Ovary (tissue), 9 donors: ENCODE measurements around the gene PRDM1. TPM values are rescaled to one million over a fixed set of nuclear protein-coding genes. Genes with fewer than 3 reads are reported as not detected.

Experiments used
- DNase-seq, 5 donors: peaks; one replicate each; pipeline ENCODE4 v3.0.0-alpha.2; 2019 to 2020
- H3K27ac ChIP-seq, 2 donors: fragments of 200-600 bp; one replicate each; pipeline versions ENCODE4 v1.5.1 to v1.8.0; 2019 to 2022
- H3K27me3 ChIP-seq: fragments of 200-600 bp; one replicate; pipeline ENCODE4 v1.8.0; 2022
- H3K36me3 ChIP-seq: fragments of 200-600 bp; sonication (generic); one replicate; pipeline ENCODE4 v1.5.1; 2019
- H3K4me1 ChIP-seq: one replicate; pipeline ENCODE4 v1.8.1; 2013; ENCODE audit warnings: mild to moderate bottlenecking, moderate library complexity; ENCODE audit not compliant: insufficient read depth
- H3K4me3 ChIP-seq: fragments of 200-600 bp; sonication (generic); one replicate; pipeline ENCODE4 v1.5.1; 2017
- H3K9me3 ChIP-seq, 2 donors: fragments of 200-600 bp in 1 of 2; sonication (generic) in 1 of 2; one replicate each; pipeline versions ENCODE4 v1.5.1 to v1.8.1; 2013 to 2019; ENCODE audit warnings: mild to moderate bottlenecking in 1 of 2, moderate library complexity in 1 of 2
- EP300 ChIP-seq: sonication (generic); formaldehyde crosslinking; IDR thresholded peaks from one replicate; pipeline ENCODE4 v1.6.1; 2017; ENCODE audit warnings: antibody characterized with exemption
- POLR2A ChIP-seq: fragments of 450-650 bp; IDR thresholded peaks from one replicate; pipeline ENCODE4 v1.6.1; 2017; ENCODE audit warnings: antibody characterized with exemption, mild to moderate bottlenecking, moderate library complexity
- WGBS, 3 donors: extraction: QIAGEN DNeasy Blood & Tissue Kit in 1 of 3; methylation state at CpG; one replicate each; pipeline versions ENCODE4 v1.1.5 to v1.1.7; 2013 to 2017; 5-methylcytosine and 5-hydroxymethylcytosine counted together
- intact Hi-C, 4 donors: fragments of 100-400 bp; cut with DNase I; formaldehyde crosslinking; loops; one replicate each; pipeline versions ENCODE4 v1.11.0 to v1.15.1; 2022 to 2023
- polyA plus RNA-seq, 2 donors: library from polyadenylated mRNA; stranded (reverse); fragments of 200-250 nt in 1 of 2; fragments of 350-450 nt in 1 of 2; fragmentation: Illumina TruSeq in 1 of 2; extraction: RNeasy Lipid Tissue Mini Kit (QIAGEN cat#74804) in 1 of 2; gene quantifications; one replicate each; pipeline ENCODE4 v1.2.3, GENCODE V29; 2013 to 2014
- total RNA-seq, 7 donors: library from RNA; depleted of rRNA in 2 of 7; stranded (reverse); fragments of >200 nt in 2 of 7; fragmentation: NEBNext Ultra II Directional in 3 of 7; extraction: Animal tissue kit (Norgen Biotek cat#: 25700) in 3 of 7; gene quantifications; one replicate each; pipeline versions ENCODE4 v1.1.0 to v1.2.4, GENCODE V29; 2016 to 2023
- TF ChIP-seq, protein P1 (sequence below), 3 donors: fragments of 450-650 bp in 2 of 3; fragments of 200-600 bp in 1 of 3; IDR thresholded peaks; one replicate each; pipeline versions ENCODE4 v1.5.1 to v1.8.0; 2016 to 2022; ENCODE audit warnings: antibody characterized with exemption in 3 of 3, mild to moderate bottlenecking in 1 of 3
- donor health status: DM: no; HTN: no; CAD: no; lungs with moderate emphysema.
- donor health status: DM: no; HTN: no; CAD: no.
- donor health status: Bipolar disorder and iron deficiency.
- donor health status: DM: yes; HTN: yes; CAD: no.
- donor health status: DM: no; HTN: no; CAD: no.
- donor health status: DM: yes; HTN: yes; CAD: no.

PRDM1 gene
- total and polyA plus RNA-seq, 9 donors, result 2.7 to 10.6 (median 4.4) TPM

DNA sequence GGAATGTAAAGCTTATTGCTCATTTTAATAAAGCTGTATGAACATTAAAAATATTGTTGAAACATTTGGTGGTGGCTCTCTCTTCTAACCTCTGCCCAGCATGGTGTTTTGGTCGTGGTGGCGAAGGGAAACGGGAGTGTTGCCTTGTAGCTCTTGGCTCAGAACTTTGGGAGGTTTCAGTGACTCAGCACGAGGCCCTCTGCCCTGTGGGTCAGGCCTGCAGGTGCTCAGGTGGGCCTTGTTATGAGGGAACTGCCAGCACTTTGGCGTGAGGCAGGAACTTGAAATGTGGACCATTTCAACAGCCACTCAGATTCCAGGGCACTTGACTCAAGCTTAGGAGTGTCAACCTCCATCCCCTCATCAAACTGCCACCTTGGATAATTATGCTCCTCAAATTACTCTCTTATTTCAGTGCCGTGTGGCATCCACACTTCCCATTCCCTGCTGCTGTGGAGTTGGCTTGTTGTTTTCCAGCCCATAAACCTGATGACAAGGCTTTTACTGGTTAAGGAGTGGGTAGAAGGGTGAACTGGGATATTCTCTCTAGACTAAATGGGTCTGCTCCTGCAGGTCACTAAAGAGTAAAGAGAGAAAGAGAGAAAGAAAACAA lies 36.3 kb downstream of the PRDM1 start:
- no peaks in the 10 kb centered on the region for H3K36me3 ChIP-seq
- 71 to 76% (median 73%) methylated on average over 6 of the region's 6 CpGs for whole genome bisulfite sequencing, 3 donors

DNA sequence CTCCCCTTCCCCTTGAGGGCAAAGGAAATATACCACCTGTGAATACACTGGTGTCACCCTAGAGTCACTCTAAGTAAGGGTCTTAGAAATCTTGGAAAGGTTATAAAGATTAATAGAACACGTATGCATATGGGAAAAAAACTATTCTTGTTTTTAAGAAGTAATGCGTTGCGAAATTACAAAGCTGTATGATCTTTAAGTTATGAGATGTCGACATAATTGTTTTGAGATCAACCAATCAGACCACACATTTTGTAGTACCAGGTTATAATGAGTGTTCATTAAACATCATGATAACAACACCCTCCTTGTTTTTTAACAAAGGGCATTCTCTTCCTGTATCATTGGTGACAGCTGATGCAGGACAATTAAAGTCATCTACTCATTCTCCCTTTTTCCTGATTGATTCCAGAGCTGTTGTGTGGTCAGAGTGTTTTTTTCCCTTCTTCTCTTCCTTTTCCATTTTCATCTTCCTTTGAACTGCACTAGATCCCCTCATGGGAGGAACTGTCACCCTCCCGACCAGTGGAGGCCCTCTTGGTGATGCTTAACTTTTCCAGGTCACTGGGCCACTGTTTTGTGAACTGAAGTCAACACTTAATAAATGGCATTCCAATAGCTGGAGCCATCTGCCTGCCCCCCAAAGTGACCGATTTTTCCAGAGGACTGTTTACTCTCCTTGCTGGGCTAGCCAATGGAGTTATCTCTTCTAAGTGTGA lies 37.0 kb downstream of the PRDM1 start:
- no peaks in the 10 kb centered on the region for H3K36me3 ChIP-seq
- intact Hi-C loops, result loop anchor here in 1 of 4 donors (10.0 kb wide), 1 partner anchor 1558 kb away; no protein-coding TSS in a partner anchor
- H3K27me3 ChIP-seq, result no peaks in the 10 kb centered on the region
- no peak for DNase-seq
- WGBS, 3 donors, result 80 to 87% (median 82%) methylated on average over 6 of the region's 6 CpGs
- TF ChIP-seq POLR2A (no peak), EP300 (no peak)
- TF ChIP-seq, protein P1, sequence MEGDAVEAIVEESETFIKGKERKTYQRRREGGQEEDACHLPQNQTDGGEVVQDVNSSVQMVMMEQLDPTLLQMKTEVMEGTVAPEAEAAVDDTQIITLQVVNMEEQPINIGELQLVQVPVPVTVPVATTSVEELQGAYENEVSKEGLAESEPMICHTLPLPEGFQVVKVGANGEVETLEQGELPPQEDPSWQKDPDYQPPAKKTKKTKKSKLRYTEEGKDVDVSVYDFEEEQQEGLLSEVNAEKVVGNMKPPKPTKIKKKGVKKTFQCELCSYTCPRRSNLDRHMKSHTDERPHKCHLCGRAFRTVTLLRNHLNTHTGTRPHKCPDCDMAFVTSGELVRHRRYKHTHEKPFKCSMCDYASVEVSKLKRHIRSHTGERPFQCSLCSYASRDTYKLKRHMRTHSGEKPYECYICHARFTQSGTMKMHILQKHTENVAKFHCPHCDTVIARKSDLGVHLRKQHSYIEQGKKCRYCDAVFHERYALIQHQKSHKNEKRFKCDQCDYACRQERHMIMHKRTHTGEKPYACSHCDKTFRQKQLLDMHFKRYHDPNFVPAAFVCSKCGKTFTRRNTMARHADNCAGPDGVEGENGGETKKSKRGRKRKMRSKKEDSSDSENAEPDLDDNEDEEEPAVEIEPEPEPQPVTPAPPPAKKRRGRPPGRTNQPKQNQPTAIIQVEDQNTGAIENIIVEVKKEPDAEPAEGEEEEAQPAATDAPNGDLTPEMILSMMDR (IDR thresholded peaks at IDR 0.05), result no peak
- no peak overlapping the region for H3K4me3 ChIP-seq
- no peaks in the 10 kb centered on the region for H3K9me3 ChIP-seq
- H3K27ac ChIP-seq, result no peak overlapping the region
- H3K4me1 ChIP-seq, result no peaks in the 10 kb centered on the region

More for the DNA sequence above, 36.3 kb downstream of the PRDM1 start:
- TF ChIP-seq POLR2A, result no peak
- TF ChIP-seq, protein P1 (IDR thresholded peaks at IDR 0.05), result no peak
- no peak for TF ChIP-seq EP300
- Histone ChIP-seq H3K4me1 (no peaks in the 10 kb centered on the region), H3K4me3 (no peak overlapping the region), H3K27me3 (no peaks in the 10 kb centered on the region), H3K9me3 (no peaks in the 10 kb centered on the region), H3K27ac (no peak overlapping the region)
- intact Hi-C loops, result loop anchor here in 1 of 4 donors (10.0 kb wide), 1 partner anchor 1558 kb away; no protein-coding TSS in a partner anchor
- no peak for DNase-seq

DNA sequence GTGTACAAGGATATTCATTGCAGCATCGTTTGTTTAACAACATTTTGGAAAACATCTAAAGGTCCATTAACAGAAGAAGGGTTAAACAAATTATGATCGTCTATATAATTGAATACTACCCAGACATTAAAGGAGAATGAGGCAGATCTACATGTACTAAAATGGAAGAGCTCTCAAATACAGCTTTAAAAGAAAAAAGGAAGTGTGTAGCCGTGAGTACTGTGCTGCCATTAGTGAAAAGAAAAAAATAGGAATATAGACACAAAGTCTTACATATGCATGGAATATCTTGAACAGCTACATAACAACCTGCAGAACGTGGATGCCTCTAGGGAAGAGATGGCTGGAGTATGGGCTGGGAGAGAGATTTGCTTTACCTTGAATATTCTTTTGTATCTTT lies 37.9 kb downstream of the PRDM1 start:
- no peak overlapping the region for H3K27ac ChIP-seq
- TF ChIP-seq POLR2A, result no peak

DNA sequence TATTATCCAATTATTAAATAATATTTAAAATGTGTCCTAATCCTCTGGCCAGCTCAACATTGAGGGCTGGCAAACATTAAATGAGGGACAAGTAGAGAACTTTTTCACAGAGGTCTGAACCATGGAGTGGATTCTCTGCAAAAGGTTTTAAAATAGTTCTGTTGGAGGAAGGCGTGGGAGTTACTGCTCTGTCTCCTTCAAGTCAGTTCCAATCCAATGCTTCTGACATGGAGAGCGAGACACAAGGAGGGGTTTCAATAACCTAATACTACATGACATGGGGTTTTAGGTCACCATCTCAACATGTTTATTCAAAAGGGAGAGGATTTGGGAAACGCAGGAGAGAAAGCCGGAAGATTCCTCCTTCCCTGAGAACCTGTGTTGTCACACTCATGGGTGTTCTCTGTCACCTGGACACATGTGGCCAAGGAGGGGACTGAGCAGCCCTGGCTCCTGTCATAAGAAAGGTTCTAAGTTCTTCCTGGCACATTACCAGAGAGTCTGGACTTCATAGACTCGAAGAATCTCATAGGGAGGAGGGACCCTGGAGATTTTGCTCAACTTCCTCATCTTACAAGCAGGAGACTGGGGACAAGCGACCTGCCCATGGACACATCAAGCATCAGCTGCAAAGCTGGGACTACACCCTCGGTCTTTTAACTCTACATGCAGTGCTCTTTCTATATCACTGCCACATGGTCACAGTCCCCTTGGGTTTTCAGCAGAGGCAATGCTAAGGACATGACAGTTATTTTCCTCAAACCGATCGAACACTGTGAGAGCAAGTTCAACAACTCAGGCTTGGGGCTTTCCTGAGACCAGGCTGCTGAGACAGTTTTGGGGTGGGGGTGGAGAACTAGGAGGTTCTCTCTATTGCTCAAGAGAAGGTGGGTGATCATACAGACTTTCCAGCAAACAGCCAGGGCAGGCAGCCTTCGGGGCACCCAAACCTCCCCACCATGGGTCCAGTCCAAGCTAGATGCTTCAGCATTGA lies 38.6 kb downstream of the PRDM1 start:
- TF ChIP-seq, protein P1 (IDR thresholded peaks at IDR 0.05), result no peak
- TF ChIP-seq EP300, result no peak
- no peak for TF ChIP-seq POLR2A
- intact Hi-C loops, result loop anchor here in 1 of 4 donors (10.0 kb wide), 1 partner anchor 1560 kb away; no protein-coding TSS in a partner anchor
- Histone ChIP-seq H3K9me3 (no peaks in the 10 kb centered on the region), H3K27me3 (no peaks in the 10 kb centered on the region), H3K27ac (no peak overlapping the region), H3K36me3 (no peaks in the 10 kb centered on the region), H3K4me1 (no peaks in the 10 kb centered on the region), H3K4me3 (no peak overlapping the region)
- no peak for DNase-seq
- WGBS, 3 donors, result 79 to 85% (median 81%) methylated on average over 10 of the region's 10 CpGs

More for the DNA sequence above, 37.9 kb downstream of the PRDM1 start:
- intact Hi-C loops, result loop anchor here in 1 of 4 donors (10.0 kb wide), 1 partner anchor 1559 kb away; no protein-coding TSS in a partner anchor
- no peaks in the 10 kb centered on the region for H3K27me3 ChIP-seq
- H3K36me3 ChIP-seq, result no peaks in the 10 kb centered on the region
- H3K4me1 ChIP-seq, result no peaks in the 10 kb centered on the region
- H3K9me3 ChIP-seq, result no peaks in the 10 kb centered on the region
- 68 to 74% (median 69%) methylated on average over 4 of the region's 4 CpGs for WGBS, 3 donors
- H3K4me3 ChIP-seq, result no peak overlapping the region
- DNase-seq, result no peak
